ENCODE results near the gene RCVRN. TPM values are rescaled to one million over a fixed set of nuclear protein-coding genes. Genes with fewer than 3 reads are reported as not detected.

Gene RCVRN
- total and polyA plus RNA-seq, 9 donors, result 0.22 to 0.82 (median 0.40) TPM; not detected in 6

DNA sequence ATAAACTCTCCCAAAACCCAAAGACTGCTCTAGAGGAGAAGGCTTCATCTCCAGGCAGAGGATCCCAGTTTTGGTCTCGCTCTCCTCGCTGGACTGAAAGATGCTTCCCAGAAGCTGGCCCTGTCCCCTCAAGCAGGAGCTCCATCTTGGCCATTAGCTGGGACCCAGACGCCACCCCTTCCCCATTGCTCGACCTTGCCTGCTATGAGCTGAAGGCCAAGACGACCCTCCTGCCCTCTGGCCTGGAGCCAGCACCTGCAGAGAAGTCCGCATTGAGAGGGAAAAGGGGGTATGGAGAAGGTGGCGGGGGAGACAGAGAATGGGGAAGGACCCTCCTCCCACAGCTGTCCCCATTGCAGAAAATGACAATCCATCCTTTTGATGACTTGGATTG is 3.6 kb upstream of the RCVRN start:
- Histone ChIP-seq H3K4me1 (ENCODE audit: insufficient read depth) (no peaks in the 10 kb centered on the region), H3K36me3 (no peaks in the 10 kb centered on the region), H3K4me3 (no peak overlapping the region), H3K27ac (no peak overlapping the region), H3K9me3 (no peaks in the 10 kb centered on the region), H3K27me3 (no peaks in the 10 kb centered on the region)
- WGBS, 3 donors, result 53 to 54% (median 54%) methylated on average over 7 of the region's 7 CpGs
- intact Hi-C loops (cut with DNase I), result no loop called here
- DNase-seq, result no peak
- no peak for TF ChIP-seq CTCF (IDR thresholded peaks at IDR 0.05)
- no peak for TF ChIP-seq POLR2A (IDR thresholded peaks at IDR 0.05)
- no peak for TF ChIP-seq EP300 (IDR thresholded peaks at IDR 0.05)

DNA sequence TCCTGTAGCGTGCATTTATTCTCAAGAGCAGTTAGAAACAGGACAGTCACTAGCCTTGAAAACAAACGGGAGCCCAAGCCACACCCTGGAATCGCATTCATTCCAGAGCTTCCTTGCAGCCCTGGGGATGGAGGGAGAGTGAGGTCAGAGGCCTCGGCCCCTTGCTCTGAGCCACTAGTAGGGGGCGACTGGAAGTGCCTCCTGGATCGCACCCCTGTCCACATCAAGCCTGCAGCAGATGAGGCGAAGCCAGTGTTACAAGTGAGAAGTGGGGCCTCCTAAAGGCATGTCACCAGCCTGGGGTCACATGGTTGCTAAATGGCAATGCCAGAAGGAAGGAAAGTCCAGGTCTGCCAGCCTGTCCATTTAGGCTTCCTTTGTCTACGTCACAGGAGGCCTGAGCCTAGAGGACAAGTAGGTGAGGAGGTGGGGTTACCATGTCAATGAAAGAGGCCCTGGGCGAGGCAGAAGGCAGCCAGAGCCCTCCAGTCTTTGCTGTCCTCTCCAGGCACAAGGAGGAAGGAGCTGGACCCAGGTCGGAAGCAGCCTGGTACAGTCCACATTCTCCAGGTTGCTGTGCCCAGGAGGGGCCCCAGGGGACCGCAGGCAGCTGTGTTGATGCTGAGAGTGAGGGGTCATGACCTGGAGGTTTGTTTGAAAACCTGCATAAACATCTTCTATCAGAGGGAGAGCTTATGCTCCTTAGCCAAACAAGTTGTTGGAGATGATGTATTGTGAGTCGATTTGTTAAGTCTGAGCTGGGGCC is 3.0 kb upstream of the RCVRN start:
- Histone ChIP-seq H3K4me3 (no peak overlapping the region), H3K9me3 (no peaks in the 10 kb centered on the region), H3K27ac (no peak overlapping the region), H3K27me3 (no peaks in the 10 kb centered on the region), H3K4me1 (ENCODE audit: insufficient read depth) (no peaks in the 10 kb centered on the region), H3K36me3 (no peaks in the 10 kb centered on the region)
- TF ChIP-seq CTCF (IDR thresholded peaks at IDR 0.05) (no peak), POLR2A (IDR thresholded peaks at IDR 0.05) (no peak), EP300 (IDR thresholded peaks at IDR 0.05) (no peak)
- DNase-seq, result no peak
- WGBS, 3 donors, result 44 to 53% (median 51%) methylated on average over 10 to 12 of the region's 12 CpGs
- intact Hi-C loops (cut with DNase I), result no loop called here

GRCh38 chr17:9907131-9907530 is 2.1 kb upstream of the RCVRN start:
- 83 to 92% (median 83%) methylated on average over 7 of the region's 7 CpGs for WGBS, 3 donors
- TF ChIP-seq CTCF (IDR thresholded peaks at IDR 0.05), result no peak
- TF ChIP-seq POLR2A (IDR thresholded peaks at IDR 0.05), result no peak
- TF ChIP-seq EP300 (IDR thresholded peaks at IDR 0.05), result no peak
- Histone ChIP-seq H3K27me3 (no peaks in the 10 kb centered on the region), H3K4me1 (ENCODE audit: insufficient read depth) (no peaks in the 10 kb centered on the region), H3K9me3 (no peaks in the 10 kb centered on the region), H3K27ac (no peak overlapping the region), H3K36me3 (no peaks in the 10 kb centered on the region), H3K4me3 (no peak overlapping the region)
- DNase-seq, result no peak
- intact Hi-C loops (cut with DNase I), result no loop called here

DNA sequence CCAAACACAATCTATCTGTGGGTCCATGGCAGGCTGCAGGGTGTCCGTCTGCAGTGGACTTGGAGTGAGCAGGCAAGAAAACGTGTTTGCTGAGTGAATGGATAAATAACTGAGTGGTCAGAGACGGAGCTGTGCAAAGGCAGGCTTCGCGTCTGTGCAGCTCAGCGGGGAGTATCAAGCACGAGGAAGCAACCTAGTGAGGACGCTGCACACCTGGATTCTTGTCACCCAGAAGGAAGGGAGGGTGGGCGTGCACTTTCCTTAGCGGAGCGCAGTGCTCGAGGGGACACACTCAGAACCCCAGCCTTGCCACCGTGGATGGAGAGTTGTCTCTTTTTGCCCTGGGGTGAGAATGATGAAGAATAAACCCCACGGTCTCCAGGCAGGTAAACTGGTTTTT is 1.5 kb upstream of the RCVRN start:
- 57 to 62% (median 61%) methylated on average over 14 of the region's 14 CpGs for WGBS, 3 donors
- Histone ChIP-seq H3K9me3 (no peaks in the 10 kb centered on the region), H3K4me3 (no peak overlapping the region), H3K4me1 (ENCODE audit: insufficient read depth) (no peaks in the 10 kb centered on the region), H3K27ac (no peak overlapping the region), H3K27me3 (no peaks in the 10 kb centered on the region), H3K36me3 (no peaks in the 10 kb centered on the region)
- DNase-seq, result no peak
- intact Hi-C loops (cut with DNase I), result no loop called here
- TF ChIP-seq EP300 (IDR thresholded peaks at IDR 0.05) (no peak), CTCF (IDR thresholded peaks at IDR 0.05) (no peak), POLR2A (IDR thresholded peaks at IDR 0.05) (no peak)

Measured in ovary (tissue), 9 donors.